Tibial nerve (tissue), 3 donors: Measurements from ENCODE around the gene MTERF1.

Experiments
- CTCF ChIP-seq, 5 experiments: fragments of 200-600 bp in 3 of 5; fragments of 450-650 bp in 2 of 5; sonication (generic) in 3 of 5; IDR thresholded peaks; one replicate each; pipeline ENCODE4 v1.5.1; 2016 to 2019; ENCODE audit warnings: antibody characterized with exemption in 5 of 5, mild to moderate bottlenecking in 3 of 5, moderate library complexity in 2 of 5
- POLR2A ChIP-seq, 2 donors: fragments of 450-650 bp; IDR thresholded peaks; one replicate each; pipeline ENCODE4 v1.6.1; 2017; ENCODE audit warnings: antibody characterized with exemption in 2 of 2, mild to moderate bottlenecking in 2 of 2, moderate library complexity in 2 of 2

GRCh38 chr7:91826377-91826776 is 54.1 kb downstream of the MTERF1 start:
- TF ChIP-seq POLR2A (IDR thresholded peaks at IDR 0.05) (no peak), CTCF (IDR thresholded peaks at IDR 0.05) (no peak)
